Motor neuron (in vitro differentiated cells): ENCODE data around the gene CXXC1. TPM values are rescaled to one million over a fixed set of nuclear protein-coding genes. Genes with fewer than 3 reads are reported as not detected.
"Not testable (repeated sequence)": the region's sequence is repeated elsewhere in the genome, so short reads cannot be mapped to it uniquely, and the experiment has no call there.

Experiments used
- ATAC-seq, 8 experiments: fragments of 200-7000 bp; cut with Tn5 transposase; replicated peaks in 6 of 8; 2 replicates each; pipeline ENCODE4 v1.8.0; 2021; ENCODE audit warnings: mild to moderate bottlenecking in 8 of 8, moderate library complexity in 8 of 8
- H3K27ac ChIP-seq, 2 donors: fragments of 250-450 bp; sonication (Bioruptor Pico); 2 replicates each; pipeline ENCODE4 v1.9.0; 2021; ENCODE audit warnings: antibody characterized with exemption in 2 of 2, mild to moderate bottlenecking in 2 of 2, moderate library complexity in 1 of 2
- H3K4me1 ChIP-seq, 2 donors: fragments of 250-450 bp; sonication (Bioruptor Pico); replicated peaks in 1 of 2; 2 replicates each; pipeline ENCODE4 v1.6.1; 2021; ENCODE audit warnings: antibody characterized with exemption in 2 of 2, mild to moderate bottlenecking in 2 of 2, moderate library complexity in 1 of 2
- H3K4me3 ChIP-seq, 5 donors: fragments of 250-450 bp; sonication (Bioruptor Pico); 2 replicates each; pipeline ENCODE4 v1.9.0; 2021; ENCODE audit warnings: antibody characterized with exemption in 5 of 5, mild to moderate bottlenecking in 5 of 5, moderate library complexity in 4 of 5
- WGBS, 10 experiments: fragments of 450-650 bp; shearing (Covaris generic); methylation state at CpG; one replicate each; pipeline ENCODE4 v1.0.0; 2022; 5-methylcytosine and 5-hydroxymethylcytosine counted together
- in situ Hi-C, 9 experiments: fragments of 400-800 bp; cut with MboI; loops; one replicate each; pipeline ENCODE4 v1.15.0; 2021; ENCODE audit warnings: low sequenced_read_pairs in 9 of 9, low pct_unique_long_range_greater_than_20kb in 2 of 9; ENCODE audit not compliant: unreplicated experiment in 9 of 9
- total RNA-seq, 8 experiments: library from RNA; unstranded; fragments of 300-600 nt; gene quantifications; 2 replicates each; pipeline versions ENCODE4 v1.2.3 to v1.2.4, GENCODE V29; 2022

Gene CXXC1
- total RNA-seq, 8 experiments from 2014 or later, result 27.0 to 69.3 (median 50.5) TPM

- H3K4me3 ChIP-seq, ATAC-seq, H3K27ac ChIP-seq, H3K4me1 ChIP-seq, in situ Hi-C loops: not testable (repeated sequence)
- 17 to 100% (median 85%) methylated on average over 1 to 5 of the region's 5 CpGs; no CpG with 5 or more reads in 1 of the 10 experiments for WGBS, 10 experiments
Measured at GRCh38 chr18:50308851-50309250, 21.4 kb upstream of the CXXC1 start.

- peaks cover 0 to 6% of the 10 kb centered on the region in 2 donors for H3K4me1 ChIP-seq
- peak overlapping the region; percentile 33 to 48 (median 39) for H3K4me3 ChIP-seq
- in situ Hi-C loops, result no loop called here
- ATAC-seq, result peak; percentile 95 to 100 (median 99)
- 0 to 53% (median 22%) methylated on average over 3 to 20 of the region's 26 CpGs for WGBS, 10 experiments
- no peak overlapping the region for H3K27ac ChIP-seq
Measured at GRCh38 chr18:50307738-50308470, 20.4 kb upstream of the CXXC1 start.

DNA sequence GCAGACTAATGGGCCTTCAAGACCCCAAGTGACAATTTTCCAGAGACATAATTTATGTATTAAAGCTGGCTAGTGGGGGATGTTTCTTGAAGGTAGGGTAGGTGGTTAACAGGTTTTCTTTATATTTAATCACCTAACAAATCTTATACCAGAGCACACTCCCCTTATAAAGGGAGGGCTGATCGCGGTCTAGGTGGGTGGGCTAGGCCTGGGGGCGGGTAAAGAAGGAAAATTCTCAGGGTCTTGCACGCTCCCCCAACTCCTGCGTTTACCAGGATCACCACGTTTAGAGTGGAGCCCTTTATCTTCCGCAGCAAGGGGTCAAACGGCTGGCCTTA lies 19.9 kb upstream of the CXXC1 start:
- WGBS, 10 experiments, result 0 to 10% (median 4%) methylated on average over 1 to 4 of the region's 8 CpGs; no CpG with 5 or more reads in 7 of the 10 experiments
- Histone ChIP-seq H3K27ac (no peak overlapping the region), H3K4me3 (peak overlapping the region; percentile 33 to 48 (median 39)), H3K4me1 (peaks cover 0 to 6% of the 10 kb centered on the region in 2 donors)
- ATAC-seq, result peak in 6 of 8 experiments; percentile 25 to 51 (median 40)
- in situ Hi-C loops, result no loop called here

GRCh38 chr18:50306944-50307343 lies 19.5 kb upstream of the CXXC1 start:
- 0 to 100% (median 74%) methylated on average over 1 to 5 of the region's 8 CpGs; no CpG with 5 or more reads in 3 of the 10 experiments for WGBS, 10 experiments
- ATAC-seq, result no peak
- H3K27ac ChIP-seq, result no peak overlapping the region
- H3K4me3 ChIP-seq, result no peak overlapping the region
- in situ Hi-C loops, result no loop called here
- H3K4me1 ChIP-seq, result peaks cover 0 to 6% of the 10 kb centered on the region in 2 donors

DNA sequence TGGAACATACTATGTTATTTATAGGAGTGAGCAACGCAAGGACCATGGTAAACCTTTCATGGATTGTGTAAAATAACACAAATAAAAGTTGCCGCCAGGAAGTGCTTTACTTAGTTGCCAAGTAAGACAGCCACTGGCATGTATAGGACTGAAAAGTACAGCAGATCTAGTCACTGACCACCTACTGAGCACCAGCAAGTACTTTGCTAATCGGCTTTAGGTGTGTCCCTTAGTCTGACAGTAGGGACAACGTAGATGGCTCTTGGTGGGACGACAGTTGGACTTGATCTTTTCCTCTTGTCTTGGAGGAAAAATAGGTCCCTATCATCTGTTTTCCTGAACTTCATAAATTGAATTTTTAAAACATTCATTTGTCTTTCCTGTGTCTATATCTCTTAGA lies 13.6 kb upstream of the CXXC1 start:
- no peak overlapping the region for H3K4me3 ChIP-seq
- 39 to 95% (median 58%) methylated on average over 1 to 5 of the region's 5 CpGs; no CpG with 5 or more reads in 1 of the 10 experiments for WGBS, 10 experiments
- no peak for ATAC-seq
- no peak overlapping the region for H3K27ac ChIP-seq
- in situ Hi-C loops, result no loop called here
- no peaks in the 10 kb centered on the region for H3K4me1 ChIP-seq

- Histone ChIP-seq H3K4me3 (no peak overlapping the region), H3K27ac (no peak overlapping the region), H3K4me1 (no peaks in the 10 kb centered on the region)
- ATAC-seq, result no peak
- WGBS, 10 experiments, result 10 to 80% (median 50%) methylated on average over 1 to 7 of the region's 7 CpGs; no CpG with 5 or more reads in 1 of the 10 experiments
- in situ Hi-C loops, result loop anchor here in 1 of 9 experiments (25.0 kb wide), 1 partner anchor 137 kb away; no protein-coding TSS in a partner anchor
Measured at GRCh38 chr18:50299626-50300388, 12.3 kb upstream of the CXXC1 start.

- in situ Hi-C loops, result loop anchor here in 1 of 9 experiments (25.0 kb wide), 1 partner anchor 139 kb away; no protein-coding TSS in a partner anchor
- no peak overlapping the region for H3K27ac ChIP-seq
- peak overlapping the region in 1 of 5 donors; percentile 33 for H3K4me3 ChIP-seq
- peak in 2 of 8 experiments; percentile 11 to 18 for ATAC-seq
- H3K4me1 ChIP-seq, result no peaks in the 10 kb centered on the region
- 0 to 91% (median 41%) methylated on average over 1 to 4 of the region's 49 CpGs; no CpG with 5 or more reads in 6 of the 10 experiments for WGBS, 10 experiments
Measured at GRCh38 chr18:50298443-50299284, 11.2 kb upstream of the CXXC1 start.

- WGBS, 10 experiments, result 30 to 100% (median 85%) methylated on average over 1 to 10 of the region's 28 CpGs; no CpG with 5 or more reads in 1 of the 10 experiments
- in situ Hi-C loops, result loop anchor here in 1 of 9 experiments (25.0 kb wide), 1 partner anchor 139 kb away; no protein-coding TSS in a partner anchor
- ATAC-seq, result peak in 7 of 8 experiments; percentile 75 to 100 (median 99)
- Histone ChIP-seq H3K4me3 (peak overlapping the region in 3 of 5 donors; percentile 27 to 33 (median 33)), H3K27ac (no peak overlapping the region), H3K4me1 (no peaks in the 10 kb centered on the region)
Measured at GRCh38 chr18:50297621-50298442, 10.3 kb upstream of the CXXC1 start.

- Histone ChIP-seq H3K4me1 (no peaks in the 10 kb centered on the region), H3K27ac (no peak overlapping the region), H3K4me3 (no peak overlapping the region)
- ATAC-seq, result no peak
- 14 to 100% (median 83%) methylated on average over 1 of the region's 1 CpG; no CpG with 5 or more reads in 3 of the 10 experiments for WGBS, 10 experiments
- in situ Hi-C loops, result loop anchor here in 1 of 9 experiments (25.0 kb wide), 1 partner anchor 144 kb away; no protein-coding TSS in a partner anchor
Measured at GRCh38 chr18:50293039-50293438, 5.5 kb upstream of the CXXC1 start.

DNA sequence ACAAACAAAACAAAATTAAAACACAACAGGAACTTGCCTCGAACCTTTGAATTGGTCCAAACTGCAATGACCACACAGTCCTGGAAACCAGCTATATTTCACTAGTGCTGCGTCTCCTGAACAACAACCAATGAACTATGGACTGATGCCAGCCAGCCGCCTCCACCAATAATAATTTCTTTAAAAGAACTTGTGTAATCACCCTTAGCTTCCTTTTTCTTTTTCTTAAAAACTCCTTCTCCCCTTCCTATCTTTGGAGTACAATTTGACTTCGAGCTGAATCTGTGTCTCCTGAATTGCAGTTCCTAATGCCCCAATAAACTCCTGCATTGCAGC lies 1.6 kb upstream of the CXXC1 start:
- 75 to 100% (median 93%) methylated on average over 1 to 4 of the region's 4 CpGs; no CpG with 5 or more reads in 3 of the 10 experiments for WGBS, 10 experiments
- Histone ChIP-seq H3K4me1 (peaks cover 5 to 7% of the 10 kb centered on the region in 2 donors), H3K4me3 (no peak overlapping the region), H3K27ac (no peak overlapping the region)
- ATAC-seq, result no peak
- in situ Hi-C loops, result loop anchor here in 1 of 9 experiments (25.0 kb wide), 1 partner anchor 148 kb away; no protein-coding TSS in a partner anchor

- peak overlapping the region; percentile 48 to 58 (median 51) for H3K4me3 ChIP-seq
- ATAC-seq, H3K4me1 ChIP-seq: not testable (repeated sequence)
- peak overlapping the region; percentile 75 to 81 for H3K27ac ChIP-seq
- in situ Hi-C loops, result loop anchor here in 1 of 9 experiments (25.0 kb wide), 1 partner anchor 149 kb away; no protein-coding TSS in a partner anchor
- 6 to 74% (median 65%) methylated on average over 2 to 18 of the region's 21 CpGs; no CpG with 5 or more reads in 1 of the 10 experiments for WGBS, 10 experiments
Measured at GRCh38 chr18:50288348-50289107, 1.0 kb upstream of the CXXC1 start.
